Measurements from ENCODE around the gene XRN2.

- TF ChIP-seq ZNF276 (CRISPR knock-in tag; IDR thresholded peaks at IDR 0.05; ENCODE audit: low read depth) = no peak
- no peak for TF ChIP-seq RFX1 (IDR thresholded peaks at IDR 0.05)
- TF ChIP-seq CC2D1A (CRISPR knock-in tag; IDR thresholded peaks at IDR 0.05) = no peak
- no peak for TF ChIP-seq ZNF761 (CRISPR knock-in tag; conservative IDR thresholded peaks at IDR 0.05)
- no peak for TF ChIP-seq EZH2 (conservative IDR thresholded peaks at IDR 0.05; ENCODE audit: low read depth, low read length)
- TF ChIP-seq HDAC6 (IDR thresholded peaks at IDR 0.05; ENCODE audit: low read depth, low read length) = no peak
- TF ChIP-seq MLLT10 (CRISPR knock-in tag; IDR thresholded peaks at IDR 0.05) = no peak
- no peak for TF ChIP-seq E2F1 (CRISPR knock-in tag; IDR thresholded peaks at IDR 0.05)
These were observed 77.6 kb downstream of the XRN2 start for GRCh38 chr20:21380711-21381110.

All from HepG2 (cell line).